OCI-LY7 (cell line): Measurements from ENCODE around the gene HOXD8. TPM values are rescaled to one million over a fixed set of nuclear protein-coding genes. Genes with fewer than 3 reads are reported as not detected.

Experiments
- BruUV-seq: library from RNA; stranded (reverse); fragments of 400-500 nt; replicated peaks from 2 replicates; lab custom pipeline; 2021; lab: Mats Ljungman, UMichigan
- CTCF ChIA-PET: fragments of 300-600 bp; sonication (Branson Sonifier 250); formaldehyde crosslinking; loops from one replicate; lab custom pipeline; 2022; ENCODE audit warnings: antibody characterized with exemption; ENCODE audit not compliant: unreplicated experiment; lab: Charles Lee
- POLR2A ChIA-PET: fragments of 300-600 bp; sonication (Branson Sonifier 250); formaldehyde crosslinking; loops from one replicate; lab custom pipeline; 2022; ENCODE audit warnings: antibody characterized with exemption; lab: Charles Lee
- DNase-seq: peaks from one replicate; pipeline ENCODE4 v3.0.0-alpha.2; 2015; ENCODE audit warnings: low spot score
- H2AFZ ChIP-seq: fragments of 200-600 bp; sonication (generic), shearing (Covaris generic); 2 replicates; pipeline ENCODE4 v1.6.1; 2014; ENCODE audit warnings: mild to moderate bottlenecking, antibody characterized with exemption, low read length, moderate library complexity
- H3K27ac ChIP-seq: fragments of 200-600 bp; sonication (generic); 2 replicates; pipeline ENCODE4 v1.5.1; 2014; ENCODE audit warnings: mixed run types, low read depth, mild to moderate bottlenecking, moderate library complexity, low read length, inconsistent platforms; ENCODE audit not compliant: poor library complexity, severe bottlenecking
- H3K36me3 ChIP-seq: fragments of 200-600 bp; sonication (generic); 2 replicates; pipeline ENCODE4 v1.6.1; 2014; ENCODE audit warnings: mild to moderate bottlenecking, antibody characterized with exemption, low read length, moderate library complexity, mixed read lengths; ENCODE audit not compliant: insufficient read depth
- H3K4me1 ChIP-seq: fragments of 200-600 bp; sonication (generic); 2 replicates; pipeline ENCODE4 v1.5.1; 2014; ENCODE audit warnings: mild to moderate bottlenecking, low read length; ENCODE audit not compliant: insufficient read depth, poor library complexity, severe bottlenecking
- H3K4me2 ChIP-seq: fragments of 200-600 bp; sonication (generic); 2 replicates; pipeline ENCODE4 v1.6.1; 2014; ENCODE audit warnings: mild to moderate bottlenecking, low read length
- H3K4me3 ChIP-seq: fragments of 200-600 bp; sonication (generic); 2 replicates; pipeline ENCODE4 v1.5.1; 2014; ENCODE audit warnings: mild to moderate bottlenecking, low read depth, low read length; ENCODE audit not compliant: poor library complexity, severe bottlenecking
- H3K79me2 ChIP-seq: fragments of 200-600 bp; sonication (generic); 2 replicates; pipeline ENCODE4 v1.6.1; 2016; ENCODE audit warnings: low read depth, mild to moderate bottlenecking, low read length, moderate library complexity, mixed read lengths; ENCODE audit not compliant: insufficient read depth
- H3K9me2 ChIP-seq: fragments of 200-600 bp; sonication (generic); 2 replicates; pipeline ENCODE4 v1.6.1; 2016; ENCODE audit warnings: mild to moderate bottlenecking, low read length, mixed read lengths; ENCODE audit not compliant: insufficient read depth
- H3K9me3 ChIP-seq: fragments of 200-600 bp; sonication (generic); 2 replicates; pipeline ENCODE4 v1.6.1; 2014; ENCODE audit warnings: mild to moderate bottlenecking, mixed run types, low read length, mixed read lengths
- H4K20me1 ChIP-seq: fragments of 200-600 bp; sonication (generic); 2 replicates; pipeline ENCODE4 v1.6.1; 2014; ENCODE audit warnings: mild to moderate bottlenecking, antibody characterized with exemption, low read length, moderate library complexity, mixed read lengths; ENCODE audit not compliant: insufficient read depth
- EZH2phosphoT487 ChIP-seq: fragments of 200-600 bp; sonication (generic); IDR thresholded peaks from 2 replicates; pipeline ENCODE4 v1.6.1; 2018; ENCODE audit warnings: low read depth, borderline replicate concordance, mild to moderate bottlenecking, mixed run types, antibody characterized with exemption, low read length, moderate library complexity, mixed read lengths
- intact Hi-C: fragments of 100-400 bp; cut with micrococcal nuclease; formaldehyde crosslinking; loops from one replicate; pipeline ENCODE4 v1.10.0; 2022; ENCODE audit not compliant: unreplicated experiment
- total RNA-seq, 2 experiments: library from RNA; depleted of rRNA in 1 of 2; stranded (reverse); fragments of >200 nt in 1 of 2; shearing (Covaris generic) in 1 of 2; gene quantifications; 2 replicates each; pipeline ENCODE4 v1.2.3, GENCODE V29; 2014 to 2022
- TF ChIP-seq, protein P1 (sequence below): fragments of 200-600 bp; sonication (generic); conservative IDR thresholded peaks from 2 replicates; pipeline ENCODE4 v1.5.1; 2014; ENCODE audit warnings: mild to moderate bottlenecking, antibody characterized with exemption, low read length, moderate library complexity, mixed read lengths

HOXD8 gene
- total RNA-seq, 2 experiments from 2014 or later, result not detected

DNA sequence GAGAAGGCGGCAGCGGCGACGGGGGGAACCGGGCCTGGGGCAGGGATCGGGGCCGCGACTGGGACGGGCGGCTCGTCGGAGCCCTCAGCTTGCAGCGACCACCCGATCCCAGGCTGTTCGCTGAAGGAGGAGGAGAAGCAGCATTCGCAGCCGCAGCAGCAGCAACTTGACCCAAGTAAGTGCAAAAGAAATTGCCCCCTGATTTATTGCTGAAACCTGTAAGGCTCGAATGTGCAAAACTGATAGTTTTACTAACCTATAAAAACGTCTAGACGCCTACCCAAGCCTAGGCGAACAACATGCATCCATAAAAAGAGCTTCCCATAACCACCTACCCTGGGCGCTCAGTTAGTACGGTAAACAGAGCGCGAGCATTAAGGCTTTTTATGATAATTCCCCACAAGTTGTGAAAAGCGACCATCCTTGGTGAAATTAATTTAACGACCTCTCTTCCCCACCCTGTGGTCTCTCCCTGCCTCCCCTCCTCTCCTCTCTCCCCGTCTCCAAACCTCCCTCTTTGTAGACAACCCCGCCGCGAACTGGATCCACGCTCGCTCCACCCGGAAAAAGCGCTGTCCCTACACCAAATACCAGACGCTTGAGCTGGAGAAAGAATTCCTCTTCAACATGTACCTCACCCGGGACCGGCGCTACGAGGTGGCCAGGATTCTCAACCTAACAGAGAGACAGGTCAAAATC lies 5.9 kb upstream of the HOXD8 start:
- no peak overlapping the region for H3K4me3 ChIP-seq

DNA sequence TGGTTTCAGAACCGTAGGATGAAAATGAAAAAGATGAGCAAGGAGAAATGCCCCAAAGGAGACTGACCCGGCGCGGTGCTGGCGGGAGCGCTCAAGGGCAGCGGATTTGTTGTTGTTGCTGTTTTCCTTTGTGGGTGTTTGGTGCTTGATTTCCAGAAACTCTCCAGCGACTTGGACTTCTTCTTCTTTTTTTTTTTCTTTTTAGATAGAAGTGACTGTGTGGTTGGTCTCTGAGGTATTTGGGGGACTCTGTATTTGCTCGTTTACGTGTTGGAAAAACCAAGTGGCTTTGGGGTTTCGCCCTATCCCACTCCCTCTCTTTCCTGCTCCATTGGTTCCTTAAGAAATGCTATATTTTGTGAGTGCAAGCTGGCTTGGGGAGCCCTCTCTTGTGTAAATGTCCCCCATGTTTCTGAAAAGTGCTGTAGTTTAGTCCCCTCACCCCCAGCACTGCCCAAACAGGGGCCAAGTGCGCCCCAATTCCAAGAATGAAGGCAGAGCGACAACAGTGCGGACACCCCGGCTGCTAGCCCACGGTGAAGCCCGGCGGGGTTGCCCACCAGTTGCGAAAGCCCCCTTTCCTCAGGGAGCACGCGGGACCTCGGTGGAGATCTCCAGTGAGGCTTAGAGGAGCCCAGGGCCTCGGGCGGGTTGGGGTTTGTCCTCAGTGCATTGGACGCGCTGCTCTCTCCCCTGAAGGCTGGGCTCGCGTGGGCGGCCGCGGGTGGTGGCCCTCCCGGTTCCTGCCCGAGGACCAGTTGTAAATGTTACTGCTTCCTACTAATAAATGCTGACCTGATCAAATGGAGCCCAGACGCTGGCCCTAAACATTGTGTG lies 5.2 kb upstream of the HOXD8 start:
- intact Hi-C loops, result no loop called here
- Histone ChIP-seq H3K4me2 (no peak overlapping the region), H3K9me2 (no peaks in the 10 kb centered on the region), H2AFZ (no peak overlapping the region), H3K4me3 (no peak overlapping the region), H4K20me1 (no peaks in the 10 kb centered on the region), H3K9me3 (no peaks in the 10 kb centered on the region), H3K4me1 (no peaks in the 10 kb centered on the region), H3K36me3 (no peaks in the 10 kb centered on the region), H3K79me2 (no peaks in the 10 kb centered on the region), H3K27ac (no peak overlapping the region)
- BruUV-seq, result no TSS peak
- no peak for DNase-seq
- ChIA-PET POLR2A (no interaction called here), CTCF (no interaction called here)
- TF ChIP-seq EZH2phosphoT487, result no peak
- TF ChIP-seq, protein P1, sequence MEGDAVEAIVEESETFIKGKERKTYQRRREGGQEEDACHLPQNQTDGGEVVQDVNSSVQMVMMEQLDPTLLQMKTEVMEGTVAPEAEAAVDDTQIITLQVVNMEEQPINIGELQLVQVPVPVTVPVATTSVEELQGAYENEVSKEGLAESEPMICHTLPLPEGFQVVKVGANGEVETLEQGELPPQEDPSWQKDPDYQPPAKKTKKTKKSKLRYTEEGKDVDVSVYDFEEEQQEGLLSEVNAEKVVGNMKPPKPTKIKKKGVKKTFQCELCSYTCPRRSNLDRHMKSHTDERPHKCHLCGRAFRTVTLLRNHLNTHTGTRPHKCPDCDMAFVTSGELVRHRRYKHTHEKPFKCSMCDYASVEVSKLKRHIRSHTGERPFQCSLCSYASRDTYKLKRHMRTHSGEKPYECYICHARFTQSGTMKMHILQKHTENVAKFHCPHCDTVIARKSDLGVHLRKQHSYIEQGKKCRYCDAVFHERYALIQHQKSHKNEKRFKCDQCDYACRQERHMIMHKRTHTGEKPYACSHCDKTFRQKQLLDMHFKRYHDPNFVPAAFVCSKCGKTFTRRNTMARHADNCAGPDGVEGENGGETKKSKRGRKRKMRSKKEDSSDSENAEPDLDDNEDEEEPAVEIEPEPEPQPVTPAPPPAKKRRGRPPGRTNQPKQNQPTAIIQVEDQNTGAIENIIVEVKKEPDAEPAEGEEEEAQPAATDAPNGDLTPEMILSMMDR, result no peak

More for the DNA sequence above, 5.9 kb upstream of the HOXD8 start:
- BruUV-seq, result no TSS peak
- Histone ChIP-seq H2AFZ (no peak overlapping the region), H3K79me2 (no peaks in the 10 kb centered on the region), H3K4me1 (no peaks in the 10 kb centered on the region), H3K9me2 (no peaks in the 10 kb centered on the region), H4K20me1 (no peaks in the 10 kb centered on the region), H3K9me3 (no peaks in the 10 kb centered on the region), H3K4me2 (no peak overlapping the region), H3K27ac (no peak overlapping the region), H3K36me3 (no peaks in the 10 kb centered on the region)
- intact Hi-C loops, result no loop called here
- no peak for DNase-seq
- CTCF ChIA-PET, result no interaction called here
- POLR2A ChIA-PET, result no interaction called here
- TF ChIP-seq EZH2phosphoT487, result no peak

DNA sequence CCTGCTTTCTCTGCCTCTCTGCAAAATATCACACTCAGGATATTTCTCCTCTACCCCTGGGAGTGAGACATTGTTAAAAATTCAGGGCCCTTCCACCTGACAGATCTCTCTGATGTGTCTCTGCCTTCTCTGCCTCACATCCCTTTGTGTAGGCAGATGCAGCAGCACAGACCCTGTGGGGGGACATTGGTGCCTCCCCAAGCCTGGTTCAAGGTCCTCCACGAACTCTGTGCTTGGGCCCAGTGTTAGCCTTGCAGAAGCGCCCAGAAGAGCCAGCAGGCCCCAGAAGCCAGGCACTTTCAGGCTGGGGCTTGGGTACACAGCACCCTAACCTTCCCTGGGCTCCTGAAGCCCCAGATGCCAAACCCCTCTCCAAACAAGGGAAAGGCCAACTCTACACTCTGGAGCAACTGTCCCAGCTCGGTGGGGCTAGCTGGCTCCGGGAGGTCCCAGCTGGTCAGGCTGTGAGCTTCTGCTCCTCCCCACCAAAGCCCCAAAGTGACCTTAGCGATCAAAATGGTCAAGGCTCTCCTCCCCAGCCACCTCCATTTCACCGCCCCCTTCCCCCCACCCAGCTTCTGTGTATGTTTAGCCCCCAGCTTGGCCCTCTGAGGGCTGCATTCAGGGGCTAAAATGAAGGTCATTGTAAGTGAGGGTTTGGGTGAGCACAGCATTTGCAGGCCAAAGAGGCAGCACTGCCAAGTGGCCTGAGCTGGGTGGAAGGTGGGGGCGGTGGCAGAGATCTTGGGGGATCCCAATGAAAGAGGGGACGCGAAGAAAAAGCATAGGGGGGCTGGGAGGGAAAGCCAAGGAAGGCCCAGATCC lies 4.3 kb upstream of the HOXD8 start:
- Histone ChIP-seq H3K79me2 (no peaks in the 10 kb centered on the region), H3K9me3 (no peaks in the 10 kb centered on the region), H3K9me2 (no peaks in the 10 kb centered on the region), H3K4me1 (no peaks in the 10 kb centered on the region), H3K4me2 (no peak overlapping the region), H3K27ac (no peak overlapping the region), H4K20me1 (no peaks in the 10 kb centered on the region), H2AFZ (no peak overlapping the region), H3K4me3 (no peak overlapping the region), H3K36me3 (no peaks in the 10 kb centered on the region)
- TF ChIP-seq, protein P1, result no peak
- no peak for TF ChIP-seq EZH2phosphoT487
- intact Hi-C loops, result loop anchor here (5.0 kb wide), 1 partner anchor 427 kb away; no protein-coding TSS in a partner anchor
- ChIA-PET CTCF (no interaction called here), POLR2A (interaction anchor here (0.6 kb wide), 1 partner anchor 31 kb away, joined by 4 read pairs; no protein-coding TSS in a partner anchor)
- no peak for DNase-seq
- BruUV-seq, result no TSS peak
